K562 (cell line): ENCODE measurements around the gene DHCR7.

Experiments used
- CTCF ChIP-seq, 3 experiments: IDR thresholded peaks in 2 of 3; conservative IDR thresholded peaks in 1 of 3; 2 replicates each; pipeline ENCODE4 v1.5.1; 2011 to 2012; ENCODE audit warnings: low read length in 3 of 3, mild to moderate bottlenecking in 3 of 3, control low read depth in 2 of 3, improper control_type of control experiment in 1 of 3, inconsistent platforms in 1 of 3, low read depth in 1 of 3, mixed read lengths in 1 of 3, moderate library complexity in 1 of 3; ENCODE audit not compliant: insufficient read depth in 2 of 3
- PREB ChIP-seq: sonication (generic); formaldehyde crosslinking; IDR thresholded peaks from 2 replicates; pipeline ENCODE4 v1.8.1; 2023; ENCODE audit warnings: mild to moderate bottlenecking, missing genetic modification reagents
- THRA ChIP-seq: fragments of 450-650 bp; IDR thresholded peaks from 2 replicates; pipeline ENCODE4 v1.6.1; 2017; ENCODE audit warnings: mild to moderate bottlenecking, moderate library complexity
- ZC3H8 ChIP-seq: fragments of 450-650 bp; IDR thresholded peaks from 2 replicates; pipeline ENCODE4 v1.6.1; 2017

GRCh38 chr11:71459076-71459766, 11.0 kb upstream of the DHCR7 start:
- TF ChIP-seq PREB, result no peak
- no peak for TF ChIP-seq CTCF (IDR thresholded peaks at IDR 0.05 in 2 of 3, conservative IDR thresholded peaks at IDR 0.05 in 1 of 3; ENCODE audit: insufficient read depth in 2 of 3, low read depth in 1 of 3, low read length in 3 of 3)
- no peak for TF ChIP-seq THRA
- TF ChIP-seq ZC3H8, result no peak
